Muscle of back (tissue), 11 donors: ENCODE results near the gene ZNF407. TPM values are rescaled to one million over a fixed set of nuclear protein-coding genes. Genes with fewer than 3 reads are reported as not detected.

Experiments
- DNase-seq, 3 donors: peaks; one replicate each; pipeline versions ENCODE4 v3.0.0 to v3.0.0-alpha.2; 2013
- polyA plus RNA-seq, 10 donors: library from polyadenylated mRNA; unstranded; fragments of 120-200 nt; gene quantifications; one replicate each; pipeline ENCODE4 v1.2.1, GENCODE V29; 2013; ENCODE audit not compliant: insufficient read length in 10 of 10

The ZNF407 gene
- polyA plus RNA-seq, 10 donors = 4.8 to 7.5 (median 6.0) TPM

DNA sequence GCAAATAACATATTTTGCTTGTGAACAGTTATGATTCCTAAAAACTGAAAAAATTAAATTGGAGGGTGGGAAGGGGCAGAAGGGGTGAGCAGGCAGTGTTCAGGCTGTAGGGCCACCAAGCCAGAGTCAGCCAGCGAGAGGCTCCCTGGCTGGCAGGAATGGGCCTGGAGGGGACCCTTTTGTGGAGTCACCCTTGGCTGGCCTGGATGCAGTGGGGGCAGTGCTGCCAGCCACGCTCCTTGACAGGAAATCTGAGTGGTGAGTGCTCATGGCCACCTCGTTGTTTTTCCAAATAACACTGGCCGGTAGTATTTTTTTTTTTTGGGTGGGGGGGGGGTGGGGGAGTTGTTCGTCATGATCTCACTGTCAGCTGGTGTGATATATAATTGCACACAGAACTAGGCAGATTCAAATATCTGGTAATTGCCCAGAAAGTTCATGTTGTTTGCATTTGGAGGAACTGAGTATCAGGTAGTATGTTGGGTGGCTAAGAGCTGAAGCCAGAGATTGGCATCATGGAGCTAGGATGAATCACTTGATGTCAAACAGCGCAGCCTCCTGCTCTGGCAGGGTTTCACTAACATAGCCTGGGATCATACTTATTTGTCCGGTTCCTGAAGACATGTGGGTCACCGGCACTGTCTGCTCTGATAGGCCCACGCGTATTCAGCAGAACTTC lies 451.2 kb downstream of the ZNF407 start:
- no peak for DNase-seq

DNA sequence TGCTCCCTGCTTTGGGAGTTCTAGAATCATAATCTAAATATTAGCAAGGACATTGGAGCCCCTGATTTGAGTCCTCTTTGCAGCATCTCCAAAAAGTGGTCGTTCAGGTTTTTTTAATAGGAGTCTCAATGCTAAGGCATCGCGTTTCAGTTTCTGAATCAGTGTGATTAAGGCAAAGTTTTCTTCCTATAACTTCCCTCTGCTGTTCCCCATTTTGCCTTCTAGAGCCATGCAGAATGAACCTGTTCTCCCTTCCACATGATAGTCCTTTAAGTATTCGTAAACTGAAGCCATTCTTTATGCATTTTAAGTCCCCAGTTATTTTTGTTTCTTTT lies 451.8 kb downstream of the ZNF407 start:
- no peak for DNase-seq

DNA sequence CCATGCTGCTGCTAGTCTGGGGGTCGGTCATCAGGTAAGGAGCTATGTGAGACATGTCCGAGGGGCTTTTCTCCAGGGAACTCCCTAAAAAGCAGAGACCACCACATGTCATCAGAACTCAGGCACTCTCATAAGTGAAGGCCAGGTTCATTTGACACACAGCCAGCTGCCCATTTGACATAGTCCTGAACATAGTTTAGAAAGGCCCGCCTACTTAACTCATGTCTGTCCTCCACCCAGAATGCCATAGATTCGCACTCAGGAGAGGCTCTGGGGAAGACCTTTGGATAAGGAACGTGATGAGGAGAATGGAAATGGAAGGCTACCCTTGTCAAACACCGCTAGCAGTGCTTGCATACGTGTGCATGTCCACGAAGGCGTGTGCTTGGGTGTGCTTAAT lies 454.1 kb downstream of the ZNF407 start:
- no peak for DNase-seq

DNA sequence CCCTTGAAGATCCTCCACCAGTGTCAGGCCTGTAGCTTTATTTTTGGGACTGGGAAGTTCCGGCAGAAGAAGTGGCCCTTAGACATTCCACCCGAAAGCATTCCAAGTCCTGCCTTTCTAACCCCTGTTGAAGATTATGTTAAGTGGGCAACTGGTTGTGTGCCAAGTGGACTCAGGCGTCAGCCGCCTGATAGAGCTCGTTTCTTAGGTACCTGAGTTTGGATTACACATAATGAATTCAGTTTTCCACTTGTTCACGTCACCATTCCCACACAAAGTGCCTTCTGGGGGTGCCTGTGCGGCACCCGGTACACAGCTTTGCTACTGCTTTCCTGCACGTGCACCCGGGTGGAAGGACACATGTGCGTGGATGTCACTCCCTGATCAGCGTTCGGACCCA lies 454.8 kb downstream of the ZNF407 start:
- no peak for DNase-seq

DNA sequence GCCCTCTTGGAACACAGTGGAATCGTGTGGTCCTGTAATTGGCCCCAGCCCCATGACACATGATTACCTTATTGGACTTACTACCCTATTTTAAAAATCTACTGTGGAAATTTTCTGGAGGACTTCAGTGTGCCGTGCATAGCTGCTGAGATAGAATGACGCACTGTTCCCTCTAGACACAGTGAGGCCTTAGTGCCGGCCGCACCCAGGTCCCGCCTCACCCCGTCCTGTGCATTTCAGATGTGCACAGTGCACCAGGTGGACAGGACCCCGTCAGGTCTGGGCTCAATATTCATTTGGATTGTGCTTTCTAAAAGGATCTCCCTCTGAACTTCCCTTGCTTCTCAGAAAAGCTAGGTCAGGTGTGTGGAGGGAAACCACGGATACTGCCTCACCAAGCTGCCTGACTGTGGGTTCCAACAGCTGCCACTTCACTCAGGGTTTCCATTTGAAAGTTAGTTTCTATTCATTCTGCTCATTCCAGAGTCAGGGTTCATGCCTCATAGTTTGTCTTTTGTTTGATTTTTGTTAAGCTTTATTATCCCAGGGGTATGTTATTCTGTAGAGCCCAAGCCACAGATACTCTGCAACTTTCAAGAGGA lies 455.5 kb downstream of the ZNF407 start:
- no peak for DNase-seq

DNA sequence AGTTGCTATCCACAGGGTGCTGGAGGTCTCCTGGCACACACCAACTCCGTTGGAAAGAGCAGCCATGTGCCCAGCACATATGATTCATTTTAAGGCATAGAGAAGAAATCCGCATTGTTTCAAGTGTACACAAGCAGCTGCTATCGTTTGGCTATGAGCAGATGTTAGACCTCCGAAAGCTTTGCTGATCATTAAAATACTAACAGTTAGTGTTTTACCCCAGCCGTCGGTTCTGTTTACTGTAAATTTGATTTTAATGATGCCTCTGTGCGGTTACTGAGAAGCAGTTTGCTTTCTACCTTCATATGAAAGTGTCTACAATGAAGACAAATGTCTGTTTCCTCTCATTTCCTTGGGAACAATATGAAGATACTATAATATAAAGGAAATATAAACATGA lies 456.4 kb downstream of the ZNF407 start:
- DNase-seq = no peak

DNA sequence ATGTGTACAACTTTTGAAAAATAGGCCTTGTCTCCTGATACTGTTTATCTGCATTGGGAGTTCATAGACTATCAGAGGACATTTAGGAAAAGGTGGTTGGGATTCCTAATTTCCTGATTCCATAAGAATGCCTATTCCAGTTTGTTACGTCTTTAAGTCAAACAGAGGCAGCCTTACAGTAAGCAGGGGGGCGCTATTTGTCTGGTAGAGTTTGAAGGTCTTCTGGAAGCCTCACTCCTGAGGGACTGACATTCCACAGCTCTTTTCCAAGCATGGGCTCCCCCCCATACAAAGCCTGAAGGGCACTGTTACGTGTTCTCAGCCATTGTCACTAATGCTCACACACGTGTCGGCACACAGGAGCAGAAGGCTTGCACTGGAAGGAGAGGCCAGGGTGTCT lies 456.9 kb downstream of the ZNF407 start:
- DNase-seq = no peak

DNA sequence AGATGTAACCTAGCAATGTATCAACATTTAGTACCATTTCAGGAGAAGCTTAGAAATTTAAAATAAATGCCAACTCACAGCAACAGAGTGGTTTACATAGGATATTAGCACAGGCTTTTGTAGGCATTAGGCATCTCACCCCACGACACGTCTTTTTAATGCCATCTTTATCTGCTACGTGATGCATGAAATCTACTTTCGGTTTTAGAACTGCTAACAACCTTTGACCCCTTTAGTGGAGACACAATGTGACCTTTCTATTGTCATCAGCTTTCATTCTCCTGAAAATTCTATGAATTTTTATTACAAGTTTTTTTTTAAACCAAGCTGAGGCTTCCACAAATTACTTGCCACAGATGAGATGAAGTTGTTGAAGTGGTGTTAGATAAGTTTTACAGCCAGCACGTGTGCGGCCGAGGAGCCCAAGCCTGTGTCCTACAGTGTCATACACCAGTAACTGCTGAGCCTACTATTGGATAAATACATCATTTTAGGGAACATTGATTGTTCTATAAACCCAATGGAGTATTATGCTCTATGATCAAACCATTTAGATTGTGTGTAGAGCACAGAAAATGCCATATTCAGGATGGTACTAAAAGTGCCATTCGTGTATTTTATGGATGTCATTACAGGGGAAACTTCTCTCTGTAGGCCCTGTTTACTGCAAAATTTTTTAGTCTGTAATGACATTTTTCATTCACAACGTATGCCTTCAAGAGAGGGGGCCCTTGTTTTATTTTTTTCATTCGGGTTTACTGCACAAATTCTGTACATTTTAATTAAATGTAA lies 459.7 kb downstream of the ZNF407 start:
- DNase-seq = no peak

DNA sequence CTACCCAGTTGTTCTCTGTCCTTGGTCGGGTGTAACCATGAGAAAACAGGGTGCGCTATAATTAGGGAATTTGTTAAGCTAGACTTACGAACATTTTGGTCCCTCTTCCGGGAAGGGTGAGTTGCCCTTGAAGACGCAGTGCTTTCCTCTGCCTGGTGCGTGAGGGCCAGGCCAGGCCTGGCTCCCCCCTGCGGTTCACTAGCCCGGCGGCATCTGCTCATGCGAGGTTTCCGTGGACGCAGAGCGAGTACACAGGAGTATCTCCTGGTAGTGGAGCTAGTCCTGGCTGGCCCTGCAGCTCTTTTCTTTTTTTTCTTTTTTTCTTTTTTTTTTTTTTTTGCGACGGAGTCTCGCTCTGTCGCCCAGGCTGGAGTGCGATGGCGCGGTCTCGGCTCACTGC lies 462.5 kb downstream of the ZNF407 start:
- DNase-seq = no peak

DNA sequence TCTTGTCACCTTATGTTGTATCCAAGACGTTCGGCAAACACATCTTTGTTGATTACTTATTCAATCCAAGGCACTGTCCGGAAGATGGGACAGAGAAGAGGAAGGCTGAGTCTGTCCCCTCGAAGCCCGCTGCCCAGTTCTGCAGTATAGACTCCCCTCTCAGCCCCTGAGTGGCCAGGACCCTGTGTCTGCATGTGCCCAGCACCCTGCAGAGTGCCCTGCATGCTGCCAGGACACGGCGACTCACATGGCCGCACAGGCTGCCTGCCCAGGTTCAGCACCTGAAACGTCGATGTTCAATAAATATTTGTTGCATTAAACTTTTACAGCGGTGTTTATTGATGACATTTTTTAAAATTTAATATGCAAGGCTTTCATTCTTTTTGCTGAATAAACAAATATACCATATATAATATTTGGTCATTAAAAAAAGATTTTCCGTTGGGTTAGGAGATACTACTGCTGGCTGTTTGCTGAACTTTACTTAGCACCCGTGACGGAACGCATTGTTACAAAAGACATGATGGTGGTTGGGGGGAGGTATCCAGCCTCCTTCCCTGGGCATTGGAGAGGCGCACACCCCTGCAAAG lies 464.7 kb downstream of the ZNF407 start:
- DNase-seq = no peak

DNA sequence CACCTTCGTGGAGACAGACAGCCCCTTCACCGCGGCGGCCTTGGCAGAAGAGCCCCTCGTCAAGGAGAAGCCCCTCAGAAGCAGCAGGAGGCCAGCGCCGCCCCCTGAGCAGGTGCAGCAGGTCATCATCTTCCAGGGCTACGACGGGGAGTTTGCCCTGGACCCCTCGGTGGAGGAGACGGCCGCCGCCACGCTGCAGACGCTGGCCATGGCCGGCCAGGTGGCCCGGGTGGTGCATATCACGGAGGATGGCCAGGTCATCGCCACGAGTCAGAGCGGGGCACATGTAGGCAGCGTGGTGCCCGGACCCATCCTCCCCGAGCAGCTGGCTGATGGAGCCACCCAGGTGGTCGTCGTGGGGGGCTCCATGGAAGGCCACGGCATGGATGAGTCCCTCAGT lies 465.5 kb downstream of the ZNF407 start:
- DNase-seq = no peak

DNA sequence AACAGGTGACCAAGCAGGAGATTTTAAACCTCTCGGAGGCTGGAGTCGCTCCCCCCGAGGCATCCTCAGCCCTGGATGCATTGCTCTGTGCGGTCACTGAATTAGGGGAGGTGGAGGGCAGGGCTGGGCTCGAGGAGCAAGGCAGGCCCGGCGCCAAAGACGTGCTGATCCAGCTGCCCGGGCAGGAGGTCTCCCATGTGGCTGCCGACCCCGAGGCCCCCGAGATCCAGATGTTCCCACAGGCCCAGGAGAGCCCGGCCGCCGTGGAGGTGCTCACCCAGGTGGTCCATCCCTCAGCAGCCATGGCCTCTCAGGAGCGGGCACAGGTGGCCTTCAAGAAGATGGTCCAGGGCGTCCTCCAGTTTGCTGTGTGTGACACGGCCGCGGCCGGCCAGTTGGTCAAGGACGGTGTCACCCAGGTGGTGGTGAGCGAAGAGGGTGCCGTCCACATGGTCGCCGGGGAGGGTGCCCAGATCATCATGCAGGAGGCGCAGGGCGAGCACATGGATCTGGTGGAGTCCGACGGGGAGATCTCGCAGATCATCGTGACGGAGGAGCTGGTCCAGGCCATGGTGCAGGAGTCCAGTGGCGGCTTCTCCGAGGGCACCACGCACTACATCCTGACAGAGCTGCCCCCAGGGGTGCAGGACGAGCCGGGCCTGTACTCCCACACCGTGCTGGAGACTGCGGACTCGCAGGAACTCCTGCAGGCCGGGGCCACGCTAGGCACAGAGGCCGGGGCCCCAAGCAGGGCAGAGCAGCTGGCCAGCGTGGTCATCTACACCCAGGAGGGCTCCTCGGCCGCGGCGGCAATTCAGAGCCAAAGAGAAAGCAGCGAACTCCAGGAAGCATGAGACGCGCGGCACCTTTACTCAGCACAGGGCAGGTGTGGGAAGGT lies 466.2 kb downstream of the ZNF407 start:
- DNase-seq = no peak

DNA sequence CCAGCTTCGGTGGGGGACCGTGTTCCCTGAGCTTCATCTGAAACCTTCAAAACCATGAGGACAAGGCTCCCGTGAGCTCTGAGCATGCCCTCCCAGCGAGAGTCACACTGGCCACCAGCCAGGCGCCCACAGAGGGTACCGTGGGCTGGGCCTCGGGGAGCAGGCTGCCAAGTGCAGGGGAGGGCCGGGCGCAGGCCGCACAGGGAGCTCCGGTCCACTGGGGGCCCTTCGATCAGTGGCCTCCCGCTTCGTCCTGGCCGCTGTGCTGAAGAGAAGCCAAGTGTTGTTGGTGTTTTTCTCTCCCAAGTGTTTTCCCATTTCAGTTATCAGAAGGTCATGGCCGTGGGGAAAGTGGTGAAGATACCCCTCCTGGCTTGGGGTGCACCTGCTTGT lies 466.8 kb downstream of the ZNF407 start:
- DNase-seq = no peak

DNA sequence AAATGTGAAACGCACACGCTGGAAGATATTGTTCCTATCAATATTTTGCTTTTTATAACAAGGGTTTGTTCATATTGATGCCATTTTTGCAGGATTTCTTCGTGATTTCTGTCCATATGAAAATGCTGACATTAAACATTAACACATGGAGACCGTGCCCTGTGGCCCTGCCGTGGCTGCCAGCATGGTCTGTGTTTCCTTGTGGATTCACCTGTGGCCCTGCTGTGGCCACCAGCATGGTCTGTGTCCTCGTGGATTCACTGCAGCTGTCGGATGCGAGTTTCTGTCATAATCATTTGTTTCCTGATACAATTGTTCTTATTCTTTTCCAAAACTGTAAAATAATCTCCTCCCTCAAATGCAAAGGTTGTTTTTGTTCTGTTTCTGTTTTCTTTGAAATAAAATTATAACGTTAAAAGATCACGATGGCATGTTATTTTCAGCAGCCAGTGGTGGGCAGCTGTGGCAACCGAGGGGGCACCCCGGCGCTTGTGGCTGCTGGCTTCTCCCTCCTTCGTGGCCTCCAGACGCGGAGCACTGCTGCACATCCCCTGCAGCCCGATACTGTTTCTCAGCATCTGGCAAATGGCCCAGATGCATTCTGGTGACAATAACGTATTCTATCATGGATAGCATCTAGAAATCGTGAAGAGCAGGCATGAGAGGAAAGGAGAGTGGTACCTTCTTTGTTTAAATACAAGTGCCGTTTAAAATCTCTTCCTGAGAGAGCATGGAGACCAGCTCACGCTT lies 467.8 kb downstream of the ZNF407 start:
- peak in 1 of 3 donors; percentile 42 for DNase-seq

DNA sequence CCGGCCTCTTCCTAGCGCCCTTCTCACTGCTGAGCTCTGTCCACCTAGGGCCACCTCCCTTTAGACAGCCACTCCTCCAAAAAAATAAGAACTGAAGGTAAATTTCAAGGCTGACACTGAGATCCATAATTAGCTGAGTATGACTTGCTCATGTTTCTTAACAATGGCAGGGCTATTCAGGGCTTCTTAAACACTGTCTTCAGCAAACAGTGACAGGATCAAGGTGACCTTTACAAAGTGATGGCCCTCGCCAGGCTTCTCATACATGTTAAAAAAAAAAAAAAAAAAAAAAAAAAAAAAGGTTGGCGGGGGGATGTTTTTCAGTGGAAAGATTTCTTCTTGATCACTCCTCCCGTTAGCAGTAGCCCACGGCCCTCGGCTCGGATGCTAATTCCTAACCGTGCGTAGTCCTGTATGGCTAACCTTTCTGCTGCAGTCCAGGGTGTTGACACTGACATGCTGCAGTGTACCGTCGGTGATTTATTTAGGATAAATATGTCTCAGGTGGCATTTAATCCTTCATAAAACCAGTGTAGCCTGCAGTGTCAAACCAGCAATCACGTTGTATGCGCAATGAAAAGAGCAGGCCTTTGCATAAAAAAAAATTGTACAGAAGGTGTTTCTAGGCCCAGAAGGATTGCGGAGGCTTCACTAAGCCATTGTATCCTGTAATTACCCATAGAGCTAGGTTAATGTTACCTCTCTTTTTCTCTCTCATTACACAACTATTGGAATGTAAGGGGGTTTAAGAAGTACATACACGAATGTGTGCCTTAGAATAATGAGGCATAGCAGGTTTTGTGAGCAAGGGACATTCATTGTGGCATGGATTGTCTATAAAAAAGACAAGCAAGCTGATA lies 468.6 kb downstream of the ZNF407 start:
- no peak for DNase-seq

DNA sequence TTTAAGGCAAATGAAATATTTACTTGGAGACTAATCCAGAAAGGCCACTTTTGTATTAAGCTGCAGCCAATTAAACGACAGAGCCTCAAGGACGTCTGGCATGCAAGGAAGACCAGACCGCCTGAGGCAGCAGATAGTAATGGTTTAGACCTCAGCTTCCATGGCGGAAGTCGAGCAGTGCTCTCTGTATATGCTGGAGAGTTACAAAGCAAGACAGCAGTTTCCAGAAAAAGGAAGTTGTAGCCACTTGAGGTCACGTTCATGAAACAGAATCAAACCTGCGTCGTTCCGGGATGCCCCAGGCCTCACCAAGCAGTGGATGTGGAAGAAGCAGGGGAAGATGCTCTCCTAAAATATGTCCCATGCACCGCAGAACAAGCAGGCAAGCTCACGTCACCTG lies 469.3 kb downstream of the ZNF407 start:
- peak in 1 of 3 donors; percentile 14 for DNase-seq

DNA sequence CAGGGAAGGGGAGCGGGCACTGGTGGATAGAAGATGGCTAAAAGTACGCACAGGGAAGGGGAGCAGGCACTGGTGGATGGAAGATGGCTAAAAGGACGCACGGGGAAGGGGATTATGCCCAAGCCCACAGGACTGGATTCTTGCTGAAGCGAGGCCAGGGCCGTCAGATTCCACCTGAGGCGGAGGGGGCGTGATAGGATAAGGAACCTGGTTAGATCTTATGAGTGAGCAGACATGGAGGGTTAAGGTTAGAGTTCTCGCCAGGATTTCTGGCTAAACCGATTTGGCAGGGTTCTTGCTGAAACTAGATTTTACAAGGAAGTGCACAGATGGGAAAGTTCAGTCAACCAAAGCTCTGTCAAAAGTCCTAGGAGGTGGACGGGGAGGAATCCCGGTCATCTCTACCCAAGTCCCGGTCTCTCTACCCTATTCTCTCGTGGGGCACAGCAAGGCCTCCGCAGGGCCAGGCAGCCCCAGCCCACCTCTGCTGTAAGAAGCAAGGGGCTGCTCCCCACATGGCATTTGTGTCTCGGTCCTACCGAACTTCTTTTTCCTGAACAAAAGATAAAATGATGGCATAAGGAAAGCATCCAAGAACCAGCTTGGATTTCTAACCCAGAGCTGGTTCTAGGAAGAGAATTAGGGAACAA lies 470.5 kb downstream of the ZNF407 start:
- DNase-seq = no peak

DNA sequence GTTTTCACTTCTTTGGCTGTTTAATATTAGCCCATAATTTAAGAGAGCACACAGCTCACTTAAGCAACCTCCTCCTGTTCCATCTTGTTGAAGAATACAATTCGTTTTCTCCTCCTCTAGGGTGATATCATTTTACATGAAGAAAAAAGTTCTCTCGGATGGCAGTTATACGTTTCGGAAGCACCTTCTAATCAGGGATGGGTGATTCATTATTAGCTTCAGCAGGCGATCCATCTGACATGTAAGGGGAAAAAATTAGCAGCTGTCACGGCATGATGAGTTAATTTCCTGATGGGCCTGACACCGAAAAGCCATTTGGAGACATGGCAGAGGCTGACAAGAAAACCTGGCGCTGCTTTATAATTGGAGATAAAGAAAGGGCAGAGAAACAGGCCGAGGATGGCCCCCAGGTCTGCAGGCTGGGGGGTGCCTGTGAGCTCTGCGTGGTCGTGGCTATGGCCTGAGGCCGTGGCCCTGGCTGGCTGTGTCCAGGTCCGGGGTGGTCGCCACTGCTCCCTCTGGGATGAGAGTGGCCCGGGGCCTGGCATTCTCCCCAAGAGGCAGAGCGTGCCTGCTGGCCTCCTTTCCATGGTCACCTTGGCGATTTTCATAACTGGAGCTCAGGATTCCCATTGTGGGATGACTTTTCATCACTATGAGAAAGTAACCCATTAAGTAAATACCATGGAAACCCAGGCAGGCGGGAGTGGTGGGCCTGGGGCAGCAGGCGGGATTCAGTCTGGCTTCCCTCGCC lies 471.2 kb downstream of the ZNF407 start:
- no peak for DNase-seq

DNA sequence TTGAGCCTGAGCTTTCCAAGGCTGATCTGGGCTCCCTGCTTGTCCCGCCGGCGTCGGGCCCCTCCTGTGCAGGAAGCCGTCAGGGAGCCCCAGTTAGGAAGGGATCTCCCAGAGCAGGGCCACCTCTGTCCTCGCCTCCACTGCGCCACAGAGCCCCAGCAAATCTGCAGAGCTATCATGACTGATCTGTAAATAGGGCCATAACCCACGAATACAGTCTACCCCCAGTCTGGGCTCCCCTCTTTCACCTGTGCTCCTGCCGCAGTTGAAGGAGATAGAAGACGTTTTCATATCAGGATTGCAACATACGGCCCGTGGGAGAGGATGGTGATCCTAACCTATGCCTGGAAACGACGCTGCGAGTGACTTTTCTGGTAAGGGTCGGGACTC lies 472.6 kb downstream of the ZNF407 start:
- DNase-seq = no peak
